ENCODE results near the gene BCL7A. TPM values are rescaled to one million over a fixed set of nuclear protein-coding genes. Genes with fewer than 3 reads are reported as not detected.

Gene BCL7A
- total and polyA plus RNA-seq, 2 of the 8 experiments (the other 6 are each of a cell fraction or from before 2014, with no cell fraction given) = 11.9 to 12.7 TPM

- no peak for TF ChIP-seq EGR1 (IDR thresholded peaks at IDR 0.05; ENCODE audit: borderline replicate concordance, low read depth, low read length)
- no peak for TF ChIP-seq HDAC6 (IDR thresholded peaks at IDR 0.05; ENCODE audit: low read depth, low read length)
- no peak for TF ChIP-seq BACH1 (IDR thresholded peaks at IDR 0.05; ENCODE audit: low read length)
- no peak for TF ChIP-seq SIN3A (conservative IDR thresholded peaks at IDR 0.05 in 1 of 2, IDR thresholded peaks at IDR 0.05 in 1 of 2; ENCODE audit: low read depth in 1 of 2, low read length in 2 of 2)
These were observed 14.5 kb downstream of the BCL7A start (continued) for GRCh38 chr12:122036153-122036552.
